H1 (cell line): ENCODE results near the gene INPP4B.

Experiments
- CHD2 ChIP-seq: IDR thresholded peaks from 2 replicates; pipeline ENCODE4 v1.6.1; 2012; ENCODE audit warnings: low read length, improper control_type of control experiment
- EP300 ChIP-seq, 2 experiments: IDR thresholded peaks; 1 replicate in 1 of 2; 2 replicates in 1 of 2; pipeline ENCODE4 v1.6.1; 2011 to 2012; ENCODE audit warnings: low read depth in 2 of 2, low read length in 2 of 2, mild to moderate bottlenecking in 2 of 2, borderline replicate concordance in 1 of 2, inconsistent platforms in 1 of 2, moderate library complexity in 1 of 2
- EZH2 ChIP-seq: fragments of 200-600 bp; sonication (generic); IDR thresholded peaks from 2 replicates; pipeline ENCODE4 v1.7.1; 2012; ENCODE audit warnings: low read depth, mild to moderate bottlenecking, moderate library complexity, low read length, inconsistent platforms; ENCODE audit not compliant: severe bottlenecking
- GABPA ChIP-seq: IDR thresholded peaks from 2 replicates; pipeline ENCODE4 v1.6.1; 2011; ENCODE audit warnings: mild to moderate bottlenecking, low read length, moderate library complexity, borderline replicate concordance; ENCODE audit not compliant: insufficient read depth
- GTF2F1 ChIP-seq: IDR thresholded peaks from 2 replicates; pipeline ENCODE4 v1.6.1; 2012; ENCODE audit warnings: low read depth, low read length, improper control_type of control experiment, borderline replicate concordance
- KDM5A ChIP-seq: fragments of 200-600 bp; IDR thresholded peaks from 2 replicates; pipeline ENCODE4 v1.7.1; 2012; ENCODE audit warnings: mild to moderate bottlenecking, low read length, inconsistent platforms, mixed read lengths
- POLR2A ChIP-seq, 2 experiments: IDR thresholded peaks; 1 replicate in 1 of 2; 2 replicates in 1 of 2; pipeline ENCODE4 v1.6.1; 2011; ENCODE audit warnings: low read depth in 2 of 2, low read length in 2 of 2, mild to moderate bottlenecking in 2 of 2; ENCODE audit errors: control extremely low read depth in 1 of 2
- RAD21 ChIP-seq, 2 experiments: IDR thresholded peaks in 1 of 2; conservative IDR thresholded peaks in 1 of 2; 2 replicates each; pipeline ENCODE4 v1.6.1; 2011; ENCODE audit warnings: low read depth in 2 of 2, low read length in 2 of 2, improper control_type of control experiment in 1 of 2, inconsistent platforms in 1 of 2, mild to moderate bottlenecking in 1 of 2, moderate library complexity in 1 of 2
- SAP30 ChIP-seq: fragments of 300-600 bp; sonication (generic); IDR thresholded peaks from 2 replicates; pipeline ENCODE4 v1.7.1; 2012; ENCODE audit warnings: low read length, moderate library complexity, mild to moderate bottlenecking, inconsistent platforms; ENCODE audit not compliant: insufficient read depth, insufficient replicate concordance
- SIN3A ChIP-seq, 2 experiments: IDR thresholded peaks in 1 of 2; conservative IDR thresholded peaks in 1 of 2; 2 replicates each; pipeline ENCODE4 v1.6.1; 2011 to 2012; ENCODE audit warnings: low read length in 2 of 2, improper control_type of control experiment in 1 of 2, low read depth in 1 of 2, mild to moderate bottlenecking in 1 of 2
- SP1 ChIP-seq: IDR thresholded peaks from 2 replicates; pipeline ENCODE4 v1.6.1; 2011; ENCODE audit warnings: low read depth, low read length
- SRF ChIP-seq: IDR thresholded peaks from 2 replicates; pipeline ENCODE4 v1.6.1; 2011; ENCODE audit warnings: mild to moderate bottlenecking, low read depth, low read length, moderate library complexity
- TF ChIP-seq, protein P1 (sequence below), 3 experiments: IDR thresholded peaks; 1 replicate in 2 of 3; 2 replicates in 1 of 3; pipeline versions ENCODE4 v1.5.1 to v1.6.1; 2011; ENCODE audit warnings: low read length in 3 of 3, mild to moderate bottlenecking in 3 of 3, inconsistent platforms in 2 of 3, low read depth in 1 of 3, moderate library complexity in 1 of 3; ENCODE audit not compliant: insufficient read depth in 1 of 3; ENCODE audit errors: control extremely low read depth in 1 of 3
- TF ChIP-seq, protein P2 (sequence below): IDR thresholded peaks from 2 replicates; pipeline ENCODE4 v1.6.1; 2012; ENCODE audit warnings: inconsistent platforms

DNA sequence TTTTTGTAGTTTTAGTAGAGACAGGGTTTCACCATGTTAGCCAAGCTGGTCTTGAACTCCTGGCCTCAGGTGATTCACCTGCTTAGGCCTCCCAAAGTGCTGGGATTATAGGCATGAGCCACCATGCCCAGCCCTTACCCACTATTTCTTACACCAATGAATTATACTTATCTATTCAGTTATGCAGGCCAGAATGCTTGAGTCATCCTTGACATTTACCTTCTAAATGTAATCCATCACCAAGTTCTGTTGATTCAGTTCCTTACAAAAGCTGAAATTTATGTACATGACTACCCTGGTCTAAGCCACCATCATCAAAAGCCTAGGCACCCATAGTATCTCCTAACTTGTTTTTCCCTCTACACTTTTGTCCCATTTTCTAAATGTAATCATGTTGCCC, 624.0 kb downstream of the INPP4B start:
- no peak for TF ChIP-seq SAP30
- no peak for TF ChIP-seq RAD21 (IDR thresholded peaks at IDR 0.05 in 1 of 2, conservative IDR thresholded peaks at IDR 0.05 in 1 of 2; ENCODE audit: low read depth in 2 of 2, low read length in 2 of 2)
- TF ChIP-seq POLR2A (IDR thresholded peaks at IDR 0.05; ENCODE audit: control extremely low read depth in 1 of 2, low read depth in 2 of 2, low read length in 2 of 2) = no peak
- no peak for TF ChIP-seq EZH2
- TF ChIP-seq, protein P1, sequence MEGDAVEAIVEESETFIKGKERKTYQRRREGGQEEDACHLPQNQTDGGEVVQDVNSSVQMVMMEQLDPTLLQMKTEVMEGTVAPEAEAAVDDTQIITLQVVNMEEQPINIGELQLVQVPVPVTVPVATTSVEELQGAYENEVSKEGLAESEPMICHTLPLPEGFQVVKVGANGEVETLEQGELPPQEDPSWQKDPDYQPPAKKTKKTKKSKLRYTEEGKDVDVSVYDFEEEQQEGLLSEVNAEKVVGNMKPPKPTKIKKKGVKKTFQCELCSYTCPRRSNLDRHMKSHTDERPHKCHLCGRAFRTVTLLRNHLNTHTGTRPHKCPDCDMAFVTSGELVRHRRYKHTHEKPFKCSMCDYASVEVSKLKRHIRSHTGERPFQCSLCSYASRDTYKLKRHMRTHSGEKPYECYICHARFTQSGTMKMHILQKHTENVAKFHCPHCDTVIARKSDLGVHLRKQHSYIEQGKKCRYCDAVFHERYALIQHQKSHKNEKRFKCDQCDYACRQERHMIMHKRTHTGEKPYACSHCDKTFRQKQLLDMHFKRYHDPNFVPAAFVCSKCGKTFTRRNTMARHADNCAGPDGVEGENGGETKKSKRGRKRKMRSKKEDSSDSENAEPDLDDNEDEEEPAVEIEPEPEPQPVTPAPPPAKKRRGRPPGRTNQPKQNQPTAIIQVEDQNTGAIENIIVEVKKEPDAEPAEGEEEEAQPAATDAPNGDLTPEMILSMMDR (IDR thresholded peaks at IDR 0.05; ENCODE audit: control extremely low read depth in 1 of 3, insufficient read depth in 1 of 3, low read depth in 1 of 3, low read length in 3 of 3) = no peak
- TF ChIP-seq SP1 = no peak
- TF ChIP-seq SIN3A (conservative IDR thresholded peaks at IDR 0.05 in 1 of 2, IDR thresholded peaks at IDR 0.05 in 1 of 2; ENCODE audit: low read depth in 1 of 2, low read length in 2 of 2) = no peak
- no peak for TF ChIP-seq KDM5A
- TF ChIP-seq, protein P2, sequence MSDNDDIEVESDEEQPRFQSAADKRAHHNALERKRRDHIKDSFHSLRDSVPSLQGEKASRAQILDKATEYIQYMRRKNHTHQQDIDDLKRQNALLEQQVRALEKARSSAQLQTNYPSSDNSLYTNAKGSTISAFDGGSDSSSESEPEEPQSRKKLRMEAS = no peak
- TF ChIP-seq EP300 (IDR thresholded peaks at IDR 0.05; ENCODE audit: borderline replicate concordance in 1 of 2, low read depth in 2 of 2, low read length in 2 of 2) = no peak
- no peak for TF ChIP-seq SRF
- TF ChIP-seq CHD2 = no peak
- no peak for TF ChIP-seq GTF2F1
- TF ChIP-seq GABPA = no peak
